Fibroblast of upper back skin (primary cell): ENCODE results near the gene TMEM263.
"Not testable (repeated sequence)": the region's sequence is repeated elsewhere in the genome, so short reads cannot be mapped to it uniquely, and the experiment has no call there.

ENCODE experiments used
- DNase-seq: peaks from one replicate; pipeline ENCODE4 v3.0.0-alpha.2; 2013

The TMEM263 gene

DNA sequence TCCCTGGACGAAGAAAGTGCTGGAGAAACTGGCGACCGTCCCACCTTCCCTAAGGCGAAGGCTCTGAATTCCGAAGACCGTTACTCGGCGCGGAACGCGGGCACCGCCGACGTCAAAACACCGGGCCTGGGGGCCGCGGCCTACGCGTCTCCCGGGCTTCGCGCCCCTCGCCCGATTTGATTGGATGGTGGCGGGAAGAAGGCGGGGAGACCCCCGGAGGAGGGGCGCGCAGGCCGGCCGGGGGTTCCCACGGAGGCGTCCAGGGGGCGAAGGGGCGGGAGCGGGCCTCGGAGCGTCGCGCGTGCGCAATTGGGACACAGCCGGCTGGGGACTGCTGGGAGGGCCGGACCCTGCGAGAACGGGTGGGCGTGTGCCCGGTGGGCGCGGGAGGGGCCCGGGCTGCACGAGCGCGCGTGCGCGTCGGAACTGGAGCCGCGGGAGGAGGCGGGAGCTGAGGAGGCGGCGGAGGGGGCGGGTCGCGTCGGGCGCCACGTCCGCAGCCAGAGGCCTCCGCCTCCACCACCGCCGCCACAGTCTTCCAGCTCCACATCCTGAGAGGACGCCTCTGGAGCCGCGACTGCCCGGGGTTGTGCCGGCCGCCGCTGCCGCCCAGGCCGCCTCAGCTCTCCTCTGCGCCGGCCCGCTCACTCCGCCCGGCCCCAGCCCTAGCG lies at the start of gene TMEM263:
TSS of gene TMEM263 (plus strand) at position 531 of the 671 bp plus-strand sequence. CDS start 11,210 bp downstream, outside the sequence.
- peak; percentile 97 for DNase-seq

DNA sequence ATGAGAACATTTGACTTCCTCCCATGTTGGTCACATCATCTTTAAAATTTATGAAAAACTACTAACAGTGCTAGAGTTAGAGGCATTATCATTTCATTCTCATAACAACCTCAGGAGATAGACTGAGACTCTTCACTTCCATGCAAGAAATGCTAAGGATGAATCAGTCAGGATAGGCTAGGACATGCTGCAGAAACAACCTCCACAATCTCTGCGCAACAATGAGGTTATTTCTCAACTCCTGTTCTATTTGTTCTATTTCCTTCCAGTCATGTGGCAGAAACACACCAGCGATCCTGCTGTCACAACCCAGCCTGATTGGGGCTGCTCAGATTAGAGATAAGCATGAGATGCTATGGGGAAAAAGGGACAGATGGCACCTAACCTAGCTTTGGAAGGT lies 49.0 kb upstream of the TMEM263 start:
- DNase-seq, result no peak

DNA sequence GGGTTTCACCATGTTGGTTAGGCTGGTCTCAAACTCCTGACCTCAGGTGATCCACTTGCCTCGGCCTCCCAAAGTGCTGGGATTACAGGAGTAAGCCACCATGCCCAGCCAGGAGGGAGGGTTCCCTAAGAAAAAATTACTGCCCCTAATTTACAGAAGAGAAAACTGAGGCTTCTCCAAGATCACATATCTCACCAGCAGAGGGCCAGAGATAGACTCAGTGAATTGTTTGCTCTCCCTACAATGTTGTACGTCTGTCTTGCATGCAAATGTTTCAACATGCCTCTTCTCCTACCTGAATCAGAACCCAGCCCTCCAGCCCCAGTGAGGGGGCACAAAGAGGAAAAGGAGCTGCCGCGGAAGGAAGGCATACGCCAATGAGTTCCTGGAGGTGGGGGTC lies 48.3 kb upstream of the TMEM263 start:
- no peak for DNase-seq

DNA sequence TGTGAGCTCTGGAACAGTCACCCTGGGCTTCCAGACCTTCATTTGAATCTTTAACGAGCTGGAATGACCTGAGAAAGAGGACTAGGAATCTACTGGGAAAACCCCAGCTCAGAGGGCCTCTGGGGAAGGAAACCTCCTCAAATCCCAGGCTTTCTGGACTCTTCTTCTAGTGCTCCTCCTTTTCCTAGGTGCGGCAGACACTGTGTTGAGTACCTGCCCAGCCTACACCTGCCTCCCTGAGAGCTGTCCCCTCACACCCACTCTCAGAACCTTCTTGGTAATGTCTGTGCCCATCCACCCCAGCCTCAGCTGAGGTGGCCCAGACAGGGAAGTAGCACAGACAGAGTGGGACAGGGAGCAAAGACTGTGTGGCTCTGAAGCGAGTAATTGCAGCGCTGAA lies 47.9 kb upstream of the TMEM263 start:
- DNase-seq, result no peak

DNA sequence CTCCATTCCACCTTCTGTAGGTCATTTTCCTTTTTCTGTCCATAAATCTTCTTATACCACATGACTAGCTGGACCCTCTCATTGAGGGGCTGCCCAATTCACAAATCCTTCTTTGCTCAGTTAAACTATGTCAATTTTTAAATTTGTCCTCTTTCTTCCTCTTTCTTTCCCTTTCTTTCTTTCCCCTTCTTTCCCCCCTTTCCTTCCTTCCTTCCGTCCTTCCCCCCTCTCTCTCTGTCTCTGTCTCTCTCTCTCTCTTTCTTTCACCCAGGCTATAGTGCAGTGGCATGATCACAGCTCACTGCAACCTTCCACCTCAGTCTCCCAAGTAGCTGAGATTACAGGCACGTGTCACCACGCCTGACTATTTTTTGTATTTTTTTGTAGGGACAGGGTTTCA lies 47.1 kb upstream of the TMEM263 start:
- no peak for DNase-seq

DNA sequence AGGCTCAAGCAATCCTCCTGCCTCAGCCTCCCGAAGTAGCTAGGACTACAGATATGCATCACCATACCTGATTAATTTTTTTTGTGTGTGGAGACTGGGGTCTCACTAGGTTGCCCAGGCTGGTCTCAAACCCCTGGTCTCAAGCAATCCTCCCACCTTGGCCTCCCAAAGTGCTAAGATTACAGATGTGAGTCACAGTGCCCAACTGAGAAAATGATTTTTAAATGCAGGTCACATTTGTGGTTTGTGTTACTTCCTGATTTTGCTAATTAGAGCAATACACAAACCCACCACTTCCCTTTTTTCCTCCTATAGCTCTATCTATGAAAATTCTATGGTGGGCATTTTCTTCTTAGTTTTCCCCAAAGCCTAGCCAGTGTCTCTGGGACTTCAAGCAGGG lies 45.5 kb upstream of the TMEM263 start:
- no peak for DNase-seq

DNA sequence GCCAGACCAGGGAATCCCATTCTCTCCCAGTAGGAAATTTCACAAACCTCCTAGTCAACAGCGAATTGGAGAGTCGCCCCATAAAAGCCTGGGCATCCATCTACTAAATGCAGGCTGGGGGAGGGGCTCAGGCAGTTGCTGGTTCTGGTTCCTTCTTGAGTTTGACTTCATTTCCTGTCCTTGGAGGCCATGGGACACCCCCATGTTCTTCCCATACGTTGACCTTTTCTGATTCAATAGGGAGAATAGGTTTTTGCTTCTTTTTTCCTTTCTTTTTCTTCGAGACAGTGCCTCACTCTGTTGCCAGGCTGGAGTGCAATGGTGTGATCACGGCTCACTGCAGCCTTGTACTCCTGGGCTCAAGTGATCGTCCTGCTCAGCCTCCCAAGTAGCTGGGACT lies 44.1 kb upstream of the TMEM263 start:
- DNase-seq, result no peak

DNA sequence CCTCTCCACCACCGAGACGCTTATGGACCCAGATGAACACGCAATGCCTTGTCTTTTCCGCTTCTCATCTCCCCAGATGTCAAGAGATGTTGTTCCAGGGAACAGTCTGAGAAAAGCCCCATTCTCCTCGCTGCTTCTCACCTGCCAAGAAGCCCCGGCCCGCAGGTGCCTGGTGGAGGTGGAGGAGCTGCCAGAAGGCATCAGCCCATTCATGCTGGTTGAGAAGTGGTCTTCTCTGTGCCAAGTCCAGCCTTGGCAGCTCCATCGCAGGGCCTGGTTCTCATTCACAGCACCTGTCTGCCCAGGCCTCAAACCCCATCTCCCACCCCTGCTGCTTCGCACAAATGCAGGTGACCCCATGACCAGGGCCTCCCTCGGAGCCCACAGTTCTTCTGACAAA lies 42.3 kb upstream of the TMEM263 start:
- DNase-seq, result no peak

DNA sequence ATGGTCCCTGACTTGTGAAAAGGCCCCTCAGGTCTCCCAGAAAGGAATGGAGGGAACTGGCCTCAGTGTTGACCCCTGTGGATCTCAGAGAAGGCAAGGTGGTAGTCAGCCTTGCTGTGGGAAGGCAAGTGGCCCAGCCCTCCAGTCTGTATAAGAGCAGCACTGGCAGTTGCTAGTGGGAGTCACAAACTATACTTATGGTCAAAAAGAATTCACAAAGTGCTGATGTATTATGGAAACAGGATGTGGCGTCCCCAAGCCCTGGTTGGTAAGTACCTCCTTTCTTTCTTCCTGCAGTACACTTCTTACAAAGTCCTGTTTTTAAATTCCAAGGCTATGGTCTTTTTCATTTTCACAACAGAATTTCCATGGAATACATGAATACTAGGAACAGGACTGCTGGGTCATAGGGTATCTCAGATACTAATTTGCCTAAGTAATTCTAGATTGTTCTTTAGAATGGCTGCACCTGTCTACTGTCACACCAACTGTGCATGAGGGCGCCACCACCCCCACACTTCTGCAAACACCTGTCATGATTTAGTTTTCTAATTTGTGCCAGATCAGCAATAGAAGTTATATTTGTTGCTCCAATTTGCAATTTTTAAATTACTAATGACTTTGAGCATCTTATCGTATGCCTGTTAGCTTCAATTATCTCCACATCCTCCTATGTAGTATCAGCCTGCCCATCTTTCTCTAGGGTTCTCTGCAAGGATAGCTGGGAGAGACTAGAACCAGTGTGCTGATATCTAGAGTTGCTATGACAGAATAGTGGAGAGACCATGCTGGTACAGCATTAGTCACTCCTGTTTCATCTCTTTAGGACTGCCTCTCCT lies 40.7 kb upstream of the TMEM263 start:
- DNase-seq, result no peak

DNA sequence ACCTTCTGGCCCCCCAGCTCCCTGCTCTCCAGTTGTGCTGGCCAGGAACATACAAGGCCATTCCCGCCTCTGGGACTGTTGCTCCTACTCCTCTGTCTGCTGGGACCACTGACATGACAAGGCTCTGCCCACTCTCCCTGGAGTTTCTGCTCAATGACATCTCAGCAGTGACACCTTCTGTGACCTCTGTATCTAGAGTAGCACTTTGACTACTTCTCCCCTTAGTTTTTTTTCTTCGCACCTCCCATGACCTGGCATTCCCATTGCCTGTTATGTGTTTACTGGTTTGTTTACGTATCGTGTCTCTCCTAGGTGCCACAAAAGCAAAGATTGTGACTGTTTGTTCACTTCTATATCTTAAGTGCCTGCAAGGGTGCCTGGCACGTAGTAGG lies 40.1 kb upstream of the TMEM263 start:
- DNase-seq, result no peak

DNA sequence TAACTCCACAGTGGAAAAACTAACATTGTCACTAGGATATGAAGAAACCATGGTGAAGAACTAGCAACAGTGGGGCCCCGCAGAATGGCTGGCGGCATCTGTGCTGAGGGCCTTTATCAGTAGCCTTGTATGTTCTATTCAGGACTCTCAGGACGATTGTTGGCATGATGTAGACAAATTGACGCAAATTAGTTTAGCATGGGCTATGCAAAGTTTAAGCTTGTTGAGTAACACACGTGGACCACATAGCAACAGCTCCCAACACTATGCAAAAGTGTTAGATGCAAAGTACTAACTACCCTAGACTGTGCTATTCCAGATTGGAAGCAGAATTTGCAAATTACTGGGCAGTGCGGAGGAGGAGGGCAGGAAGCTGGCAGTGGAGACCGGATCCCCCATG lies 38.2 kb upstream of the TMEM263 start:
- no peak for DNase-seq

DNA sequence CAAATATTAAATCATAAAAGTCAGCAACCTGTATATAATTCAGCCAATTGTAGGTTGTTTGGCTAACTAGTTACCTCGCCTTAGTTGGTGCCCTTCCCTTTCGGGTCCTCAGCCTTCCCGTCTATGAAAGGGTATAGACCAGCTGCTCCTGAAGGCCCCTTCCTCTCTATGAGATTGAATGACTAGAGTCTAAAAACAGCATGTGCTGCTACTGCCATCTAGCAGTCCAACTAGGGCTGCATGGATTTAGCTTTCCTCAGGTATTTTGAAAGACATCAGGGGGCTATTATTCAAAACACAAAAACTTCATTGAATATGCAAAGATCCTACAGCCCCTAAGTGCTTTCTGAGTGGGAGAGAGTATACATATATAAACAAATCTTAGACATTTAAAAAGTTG lies 37.0 kb upstream of the TMEM263 start:
- DNase-seq, result peak; percentile 15

DNA sequence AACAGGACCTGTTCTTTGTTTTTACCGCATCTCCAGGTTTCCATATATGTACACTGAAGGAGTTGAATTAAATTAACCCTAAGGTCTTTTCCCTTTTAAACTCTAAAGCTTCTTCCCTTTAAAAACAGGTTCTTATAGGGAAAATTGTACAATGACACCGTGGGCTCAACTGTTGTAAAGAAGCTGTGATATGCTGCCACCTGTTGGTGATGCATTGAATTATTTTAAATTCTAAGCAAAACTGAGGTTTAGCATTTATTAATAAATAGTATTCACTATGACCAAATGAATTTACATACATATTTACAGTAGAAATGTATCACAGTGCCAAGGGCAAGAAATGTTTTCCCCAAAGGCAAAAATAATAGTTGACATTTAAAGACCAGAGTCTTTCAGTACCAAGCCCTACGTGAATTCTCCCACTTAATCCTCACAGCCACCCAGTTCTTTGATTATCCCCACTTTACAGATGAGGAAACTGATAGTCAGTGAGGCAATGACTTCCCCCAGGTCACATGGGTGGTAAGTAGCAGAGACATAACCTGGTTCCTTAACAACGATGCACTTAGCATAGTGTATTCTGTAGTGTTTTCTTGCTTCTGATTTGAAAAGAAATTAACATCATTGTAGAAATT lies 35.7 kb upstream of the TMEM263 start:
- peak; percentile 46 for DNase-seq

DNA sequence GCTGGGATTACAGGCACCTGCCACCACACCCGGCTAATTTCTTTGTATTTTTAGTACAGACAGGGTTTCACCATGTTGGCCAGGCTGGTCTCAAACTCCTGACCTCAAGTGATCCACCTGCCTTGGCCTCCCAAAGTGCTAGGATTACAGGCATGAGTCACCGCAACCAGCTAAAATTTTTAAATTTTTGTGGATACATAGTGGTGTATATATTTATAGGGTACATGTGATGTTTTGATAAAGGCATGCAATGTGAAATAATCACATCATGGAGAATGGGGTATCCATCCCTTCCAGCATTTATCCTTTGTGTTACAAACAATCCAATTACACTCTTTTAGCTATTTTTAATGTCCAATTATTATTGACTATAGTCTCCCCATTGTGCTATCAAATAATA lies 33.7 kb upstream of the TMEM263 start:
- not testable (repeated sequence) for DNase-seq

DNA sequence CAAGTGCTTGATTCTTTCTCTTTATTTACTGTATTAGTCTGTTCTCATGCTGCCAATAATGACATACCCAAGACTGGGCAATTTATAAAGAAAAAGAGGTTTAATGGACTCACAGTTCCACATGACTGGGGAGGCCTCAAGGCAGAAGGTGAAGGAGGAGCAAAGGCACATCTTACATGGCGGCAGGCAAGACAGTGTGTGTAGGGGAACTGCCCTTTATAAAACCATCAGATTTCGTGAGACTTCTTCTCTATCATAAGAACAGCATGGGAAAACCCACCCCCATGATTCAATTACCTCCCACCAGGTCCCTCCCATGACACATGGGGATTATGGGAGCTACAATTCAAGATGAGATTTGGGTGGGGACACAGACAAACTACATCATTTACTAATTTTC lies 32.1 kb upstream of the TMEM263 start:
- not testable (repeated sequence) for DNase-seq

DNA sequence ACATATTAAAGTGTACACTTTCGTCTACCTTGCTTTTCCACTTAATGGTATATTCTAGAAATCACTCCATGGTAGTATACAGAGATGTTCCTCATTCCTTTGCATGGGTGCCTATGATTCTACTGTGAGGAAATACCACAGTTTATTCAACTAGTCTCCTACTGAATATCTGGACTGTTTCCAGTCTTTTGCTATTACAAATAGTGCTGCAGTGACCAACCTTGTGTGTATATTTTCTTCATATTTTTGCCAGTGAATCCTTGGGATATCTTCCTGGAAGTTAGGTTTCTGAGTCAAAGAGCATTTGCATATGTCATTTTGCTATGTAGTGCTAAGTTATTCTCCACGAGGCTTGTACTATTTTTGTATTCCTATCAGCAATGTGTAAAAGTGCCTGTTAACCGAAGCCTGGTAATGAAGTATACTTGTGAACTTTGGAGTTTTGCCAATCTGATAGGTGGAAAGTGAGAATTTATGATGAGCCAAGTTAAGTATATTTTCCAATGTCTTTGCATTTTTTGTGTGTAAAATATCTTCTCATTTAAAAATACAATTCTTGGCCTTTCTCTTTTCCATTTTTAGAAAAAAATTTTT lies 31.3 kb upstream of the TMEM263 start:
- DNase-seq, result no peak

DNA sequence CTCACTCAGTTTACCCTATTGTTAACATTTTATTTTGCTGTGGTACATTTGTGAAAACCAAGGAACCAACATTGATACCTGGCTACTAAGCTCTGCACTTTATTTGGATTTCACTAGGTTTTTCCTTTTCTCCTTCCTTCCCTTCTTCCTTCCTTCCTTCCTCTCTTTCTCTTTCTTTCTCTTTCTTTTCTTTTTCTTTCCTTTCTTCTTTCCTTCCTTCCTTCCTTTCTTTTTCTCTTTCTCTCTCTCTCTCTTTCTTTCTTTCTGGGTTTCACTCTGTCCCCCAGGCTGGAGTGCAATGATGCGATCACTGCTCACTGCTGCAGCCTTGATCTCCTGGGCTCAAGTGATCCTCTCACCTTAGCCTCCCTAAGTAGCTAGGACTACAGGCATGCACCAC lies 29.1 kb upstream of the TMEM263 start:
- no peak for DNase-seq

DNA sequence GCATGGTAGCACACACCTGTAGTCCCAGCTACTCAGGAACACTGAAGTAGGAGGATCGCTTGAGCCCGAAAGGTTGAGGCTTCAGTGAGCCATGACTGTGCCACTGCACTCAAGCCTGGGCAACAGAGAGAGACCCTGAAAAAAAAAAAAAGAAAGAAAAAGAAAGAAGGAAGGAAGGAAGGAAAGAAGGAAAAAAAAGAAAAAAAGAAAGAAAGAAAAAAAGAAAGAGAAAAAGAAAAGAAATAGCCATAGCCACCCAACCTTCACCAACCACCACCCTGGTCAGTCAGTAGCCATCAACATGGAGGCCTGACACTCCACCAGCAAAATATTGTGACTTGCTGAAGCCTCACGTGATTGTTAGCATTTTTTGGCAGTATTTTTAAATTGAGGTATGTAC lies 21.4 kb upstream of the TMEM263 start:
- DNase-seq, result no peak

DNA sequence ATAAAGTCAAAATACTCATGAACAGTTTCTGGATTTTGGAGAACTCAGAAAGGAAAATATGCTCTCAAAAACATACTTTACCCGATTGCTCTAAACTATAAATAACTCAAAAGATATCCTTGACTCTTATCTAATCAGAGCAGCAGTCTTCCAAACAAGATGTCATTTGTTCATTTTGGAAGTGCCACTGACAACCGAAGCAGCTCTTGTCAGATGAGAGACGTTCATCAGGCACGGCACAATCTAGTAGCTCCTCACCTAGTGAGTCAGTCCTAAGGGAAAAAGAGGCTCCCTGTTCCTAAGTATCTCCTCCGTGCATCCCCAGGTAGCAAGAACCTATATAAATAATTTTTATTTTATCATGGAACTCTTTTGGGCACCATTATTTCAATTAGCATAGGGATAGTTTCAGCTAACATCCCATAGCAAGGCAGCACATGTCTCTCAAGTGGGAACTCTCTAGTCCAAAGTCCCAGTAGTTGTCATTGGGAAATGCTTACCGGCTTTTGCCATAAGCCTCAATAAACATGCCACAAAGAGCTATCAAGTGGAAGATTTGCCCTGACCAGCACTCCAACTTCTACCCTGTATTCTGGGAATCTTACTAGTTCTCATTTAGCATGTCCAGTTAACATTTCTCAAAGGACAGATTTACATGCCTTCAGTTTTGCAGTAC lies 14.1 kb upstream of the TMEM263 start:
- DNase-seq, result no peak

DNA sequence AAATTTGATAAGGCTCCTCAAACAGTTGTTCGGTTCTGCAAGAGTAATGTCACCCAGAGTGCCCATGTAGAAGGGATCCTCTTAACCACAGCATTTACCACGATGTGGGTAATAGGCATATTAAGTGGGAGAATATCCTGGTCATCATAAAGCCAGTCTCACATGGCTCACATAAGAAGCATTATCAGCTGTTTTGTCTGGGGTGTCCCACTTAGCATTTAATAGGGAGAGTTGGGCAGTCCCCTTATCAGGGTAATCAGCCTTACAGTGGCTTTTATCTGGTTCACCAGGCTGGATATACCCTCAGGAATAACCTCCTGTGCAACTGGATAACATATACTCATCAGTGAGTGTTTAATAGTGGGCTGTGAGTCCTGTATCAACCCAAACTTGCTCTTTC lies 12.9 kb upstream of the TMEM263 start:
- DNase-seq, result no peak

DNA sequence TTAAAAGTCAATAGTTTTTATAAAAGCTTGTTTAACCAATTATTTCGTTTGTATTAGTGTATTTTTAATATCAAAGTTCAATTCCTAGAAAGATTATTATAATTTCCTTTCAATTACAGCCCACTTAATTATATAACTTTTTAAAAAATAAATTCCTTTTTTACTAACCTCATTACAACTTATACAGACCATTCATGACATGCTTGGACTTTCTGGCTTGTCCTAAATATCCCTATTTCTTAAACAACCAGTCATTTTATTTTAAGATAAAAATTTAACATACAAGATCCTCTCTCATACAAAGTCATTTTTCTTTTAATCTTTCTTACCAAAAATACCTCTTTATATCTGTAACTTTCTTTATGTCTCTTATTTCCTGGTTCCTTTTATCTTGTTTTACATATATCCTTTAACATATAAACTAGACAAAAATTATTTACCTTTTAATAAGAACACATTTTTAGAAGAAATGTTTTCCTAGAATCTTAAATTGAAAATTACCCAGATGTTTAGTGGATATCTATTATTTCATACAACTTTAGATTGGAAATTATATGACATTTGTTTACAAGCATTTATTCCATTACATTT lies 10.4 kb upstream of the TMEM263 start:
- DNase-seq, result no peak

DNA sequence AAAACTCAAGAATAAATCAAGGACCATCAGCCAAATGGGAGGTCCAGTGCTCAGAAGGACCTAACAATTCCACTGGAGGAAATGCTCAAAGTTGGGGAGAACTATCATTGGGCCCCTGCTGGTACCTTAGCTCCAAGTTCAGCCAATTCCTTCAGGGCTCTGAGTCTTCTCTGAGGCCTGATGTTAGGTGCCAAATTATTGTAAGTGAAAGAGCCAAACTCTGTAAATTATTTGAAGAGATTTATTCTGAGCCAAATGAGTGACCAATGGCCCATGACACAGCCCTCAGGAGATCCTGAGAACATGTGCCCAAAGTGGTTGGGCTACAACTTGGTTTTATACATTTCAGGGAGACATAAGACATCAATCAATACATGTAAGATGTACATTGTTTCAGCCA lies 8.2 kb upstream of the TMEM263 start:
- DNase-seq, result no peak

DNA sequence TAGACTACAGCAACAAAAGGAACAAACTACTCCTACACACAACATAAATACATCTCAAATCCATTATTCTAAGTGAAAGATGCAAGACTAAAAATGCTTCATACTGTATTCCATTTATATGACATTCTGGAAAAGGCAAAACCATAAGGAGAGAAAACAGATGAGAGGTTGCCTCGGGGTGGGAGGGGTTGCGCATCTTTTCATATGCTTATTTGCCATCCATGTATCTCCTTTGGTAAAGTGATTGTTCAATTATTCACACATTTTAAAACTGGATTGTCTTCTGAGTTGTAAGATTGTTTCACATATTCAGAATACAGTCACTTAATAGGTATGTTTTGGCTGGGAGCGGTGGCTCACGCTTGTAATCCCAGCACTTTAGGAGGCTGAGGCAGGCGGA lies 5.1 kb upstream of the TMEM263 start:
- no peak for DNase-seq
